HG03103 (cell line): ENCODE results near the gene TMF1.
A peak's percentile ranks its signal among the peaks of the same experiment; 100 is the strongest.

Source experiments
- ATAC-seq: cut with Tn5 transposase; IDR thresholded peaks from one replicate; pipeline ENCODE4 v1.9.1; 2021; ENCODE audit warnings: low read depth; ENCODE audit not compliant: unreplicated experiment

The TMF1 gene

DNA sequence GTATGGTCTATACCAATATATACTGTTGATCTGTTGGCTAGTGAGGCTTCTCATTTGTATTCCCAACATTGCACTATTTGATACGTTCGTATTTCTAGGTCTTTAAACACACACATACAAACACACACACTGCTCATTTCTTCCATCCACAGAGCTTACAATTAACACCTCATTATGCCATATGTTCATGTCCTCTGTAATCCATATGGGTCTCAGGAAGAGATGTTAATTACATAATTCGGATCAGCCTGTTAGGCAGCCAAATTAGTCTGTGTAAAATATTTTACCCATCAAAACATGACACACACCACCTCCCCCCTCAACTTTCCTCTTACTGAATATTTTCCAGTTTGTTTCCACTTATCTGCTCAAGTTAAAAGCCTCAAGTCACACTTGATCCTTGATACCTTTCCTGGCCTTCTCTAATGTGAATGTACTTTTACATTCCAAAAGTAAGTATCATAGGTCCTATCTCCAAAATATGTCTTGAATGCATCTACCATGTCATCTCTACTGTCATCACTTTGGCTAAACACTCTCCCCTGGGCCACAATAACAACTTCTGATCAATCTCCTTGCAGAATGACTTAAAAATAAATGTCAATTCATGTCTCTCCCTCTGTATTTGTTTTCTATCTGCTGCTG is 66.9 kb downstream of the TMF1 start:
- no peak for ATAC-seq

DNA sequence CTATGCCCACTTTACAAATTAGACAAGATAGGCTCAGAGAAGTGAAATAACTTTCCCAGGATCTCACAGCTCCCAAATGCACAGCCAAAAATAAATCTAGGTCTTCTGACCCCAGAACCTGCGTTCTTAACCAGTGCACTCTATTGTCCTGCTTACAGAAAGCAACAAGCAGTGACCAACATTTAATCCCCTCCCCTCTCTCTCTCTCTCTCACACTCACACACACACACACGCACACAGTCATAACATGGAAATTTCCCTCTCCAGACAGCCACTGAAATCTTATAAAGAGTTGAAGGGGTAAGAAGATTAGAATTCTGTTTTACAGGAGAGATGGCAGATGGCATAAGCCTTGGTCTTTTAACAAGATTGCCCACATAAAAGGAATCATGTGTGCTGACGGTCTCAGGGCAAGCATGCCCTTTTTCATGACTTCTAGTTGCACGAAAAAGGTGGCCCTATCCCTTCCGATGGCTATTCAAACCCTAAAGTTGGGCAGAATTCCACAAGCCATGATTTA is 68.1 kb downstream of the TMF1 start:
- ATAC-seq = no peak

- no peak for ATAC-seq
Measured at GRCh38 chr3:68977486-68978167, 74.5 kb downstream of the TMF1 start.

DNA sequence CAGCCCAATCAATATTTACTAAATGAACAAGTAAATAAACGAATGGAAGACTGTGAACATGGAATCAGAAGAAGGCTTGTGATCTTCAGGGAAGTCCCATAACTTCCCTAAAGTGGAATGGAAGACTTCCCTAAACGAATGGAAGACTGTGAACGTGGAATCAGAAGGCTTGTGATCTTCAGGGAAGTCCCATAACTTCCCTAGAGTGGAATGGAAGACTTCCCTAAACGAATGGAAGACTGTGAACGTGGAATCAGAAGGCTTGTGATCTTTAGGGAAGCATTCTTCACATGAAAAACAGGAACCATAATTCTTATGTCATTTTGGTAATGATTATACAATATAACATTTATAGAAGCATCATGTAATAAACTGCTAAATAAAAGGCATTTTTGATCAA is 77.4 kb downstream of the TMF1 start:
- ATAC-seq = no peak

GRCh38 chr3:68973639-68974038 is 78.5 kb downstream of the TMF1 start:
- no peak for ATAC-seq

- ATAC-seq = peak; percentile 82
Measured at GRCh38 chr3:68972358-68972979, 79.7 kb downstream of the TMF1 start.
